GM12892 (cell line): ENCODE measurements around the gene LPCAT4. TPM values are rescaled to one million over a fixed set of nuclear protein-coding genes. Genes with fewer than 3 reads are reported as not detected.
"Not testable (repeated sequence)": the region's sequence is repeated elsewhere in the genome, so short reads cannot be mapped to it uniquely, and the experiment has no call there.

ENCODE experiments used
- DNase-seq: peaks from one replicate; pipeline ENCODE4 v3.0.0; 2011; ENCODE audit not compliant: insufficient read length
- FAIRE-seq: peaks from 2 replicates; lab custom pipeline; 2011; peaks lifted over from hg19 to GRCh38; lab: Jason Lieb, UNC
- POLR2A ChIP-seq: IDR thresholded peaks from 2 replicates; pipeline ENCODE4 v1.6.1; 2011; ENCODE audit warnings: low read depth, low read length, control low read depth
- POLR2AphosphoS5 ChIP-seq: IDR thresholded peaks from 2 replicates; pipeline ENCODE4 v1.6.1; 2011; ENCODE audit warnings: low read depth, low read length, control low read depth
- TAF1 ChIP-seq: IDR thresholded peaks from 2 replicates; pipeline ENCODE4 v1.6.1; 2011; ENCODE audit warnings: low read depth, mild to moderate bottlenecking, control low read depth, low read length, borderline replicate concordance
- polyA plus RNA-seq: library from polyadenylated mRNA; unstranded; fragments of >200 nt; gene quantifications from one replicate; pipeline ENCODE4 v1.2.1, GENCODE V29; 2012; ENCODE audit warnings: missing spikeins, inconsistent platforms; ENCODE audit not compliant: missing spikeins

The LPCAT4 gene, protein sequence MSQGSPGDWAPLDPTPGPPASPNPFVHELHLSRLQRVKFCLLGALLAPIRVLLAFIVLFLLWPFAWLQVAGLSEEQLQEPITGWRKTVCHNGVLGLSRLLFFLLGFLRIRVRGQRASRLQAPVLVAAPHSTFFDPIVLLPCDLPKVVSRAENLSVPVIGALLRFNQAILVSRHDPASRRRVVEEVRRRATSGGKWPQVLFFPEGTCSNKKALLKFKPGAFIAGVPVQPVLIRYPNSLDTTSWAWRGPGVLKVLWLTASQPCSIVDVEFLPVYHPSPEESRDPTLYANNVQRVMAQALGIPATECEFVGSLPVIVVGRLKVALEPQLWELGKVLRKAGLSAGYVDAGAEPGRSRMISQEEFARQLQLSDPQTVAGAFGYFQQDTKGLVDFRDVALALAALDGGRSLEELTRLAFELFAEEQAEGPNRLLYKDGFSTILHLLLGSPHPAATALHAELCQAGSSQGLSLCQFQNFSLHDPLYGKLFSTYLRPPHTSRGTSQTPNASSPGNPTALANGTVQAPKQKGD
- 33.3 TPM for polyA plus RNA-seq

DNA sequence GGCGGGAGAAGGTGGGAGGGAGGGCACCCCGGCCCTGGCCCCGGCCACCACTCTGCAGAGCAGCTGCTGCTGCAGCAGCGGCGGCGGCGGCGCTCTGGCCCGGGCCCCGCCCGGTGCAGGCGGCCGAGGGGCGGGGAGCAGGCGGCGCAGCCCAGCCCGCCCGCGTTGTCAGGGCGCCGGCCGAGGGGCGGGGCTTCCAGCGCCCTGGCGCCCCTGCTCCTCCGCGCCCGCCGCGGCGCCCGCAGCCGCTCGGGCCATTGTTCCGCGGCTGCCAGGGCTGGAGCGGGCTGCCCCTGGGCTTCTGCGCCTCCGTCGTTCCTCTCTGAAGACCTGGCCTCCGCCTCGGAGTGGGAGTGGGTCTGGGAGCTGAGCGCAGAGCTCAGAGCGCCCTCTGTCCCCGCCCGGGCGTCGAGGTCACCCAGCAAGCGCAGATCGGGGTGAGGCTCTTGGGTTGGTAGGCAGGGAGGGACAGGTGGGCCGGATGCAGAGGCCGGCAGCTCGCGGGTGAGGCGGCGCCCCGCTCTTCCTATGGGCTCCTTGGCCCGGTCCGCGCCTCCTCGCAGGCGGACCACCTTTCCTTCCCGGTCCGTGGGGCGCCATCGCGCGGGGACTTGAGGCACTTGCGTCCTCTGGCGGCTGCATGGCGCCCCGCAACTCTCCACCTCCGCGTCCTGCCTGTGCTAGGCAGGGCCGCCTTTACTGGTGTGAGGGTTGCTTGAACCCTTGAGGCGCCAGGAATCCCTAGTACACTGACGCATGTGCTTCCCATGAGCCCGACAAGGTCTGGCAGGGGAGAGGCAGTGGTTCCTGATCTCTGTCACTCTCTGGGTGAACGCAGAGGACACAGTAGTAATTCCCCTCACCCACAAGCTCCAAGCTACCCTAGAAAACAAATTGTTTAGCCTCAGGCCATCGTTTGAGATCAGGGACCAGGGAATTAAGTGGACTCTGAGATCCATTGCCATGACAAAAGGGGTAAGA is at the start of gene LPCAT4:
Gene LPCAT4 (minus strand): TSS at position 96 of the 981 bp plus-strand sequence. CDS start 96 bp downstream, outside the sequence.
- peak; percentile 85 for DNase-seq
- peak; percentile 96 for FAIRE-seq
- TF ChIP-seq POLR2A = peak; percentile 87; the same call in 1 of the 2 replicates
- peak; percentile 60; the same call in 1 of the 2 replicates for TF ChIP-seq TAF1
- peak; percentile 70; the same call in 1 of the 2 replicates for TF ChIP-seq POLR2AphosphoS5

GRCh38 chr15:34409511-34409910 is 42.5 kb upstream of the LPCAT4 start:
- DNase-seq, FAIRE-seq: not testable (repeated sequence)

DNA sequence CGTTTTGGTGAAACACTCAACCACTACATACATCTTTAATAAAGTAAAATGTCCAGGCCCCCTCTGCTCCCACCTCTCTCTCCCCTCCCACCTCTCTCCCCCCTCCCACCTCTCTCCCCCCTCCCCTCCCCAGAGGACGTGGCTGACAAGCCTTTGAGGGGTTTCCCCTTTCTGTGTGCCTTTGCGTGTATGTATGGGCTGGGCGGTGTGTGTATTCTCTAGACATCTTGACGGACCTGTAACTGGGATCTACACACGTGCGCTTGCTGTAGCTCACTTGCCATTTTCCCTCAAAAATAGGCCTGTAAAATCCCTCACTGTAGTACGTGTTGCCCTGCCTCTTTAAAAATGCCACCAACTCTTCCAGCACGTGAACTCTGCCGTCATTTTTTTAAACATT is 42.0 kb upstream of the LPCAT4 start:
- not testable (repeated sequence) for DNase-seq, FAIRE-seq

DNA sequence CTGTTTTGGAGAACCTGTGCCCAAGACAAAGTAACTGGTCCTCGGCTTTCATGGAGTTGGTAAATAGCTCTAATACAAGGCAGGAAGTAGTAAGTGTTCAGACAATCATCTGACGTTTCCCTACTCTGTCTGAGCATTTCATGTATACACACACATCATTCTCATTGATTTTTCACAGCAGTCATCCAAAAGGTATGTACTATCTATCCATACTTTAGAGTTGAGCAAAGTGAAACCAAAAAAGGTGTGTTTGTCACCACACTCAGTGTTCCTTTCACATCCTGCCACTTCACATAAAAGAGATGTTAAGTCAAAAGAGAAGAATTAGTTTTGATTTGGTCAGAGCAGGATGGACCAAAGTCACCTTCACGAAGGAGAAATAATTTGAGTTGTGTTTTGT is 36.9 kb upstream of the LPCAT4 start:
- peak; percentile 61 for FAIRE-seq

GRCh38 chr15:34403160-34403598 is 36.2 kb upstream of the LPCAT4 start:
- not testable (repeated sequence) for DNase-seq, FAIRE-seq

More for the DNA sequence above, 36.9 kb upstream of the LPCAT4 start:
- not testable (repeated sequence) for DNase-seq

- FAIRE-seq, DNase-seq: not testable (repeated sequence)
Measured at GRCh38 chr15:34397637-34398259, 30.8 kb upstream of the LPCAT4 start.

DNA sequence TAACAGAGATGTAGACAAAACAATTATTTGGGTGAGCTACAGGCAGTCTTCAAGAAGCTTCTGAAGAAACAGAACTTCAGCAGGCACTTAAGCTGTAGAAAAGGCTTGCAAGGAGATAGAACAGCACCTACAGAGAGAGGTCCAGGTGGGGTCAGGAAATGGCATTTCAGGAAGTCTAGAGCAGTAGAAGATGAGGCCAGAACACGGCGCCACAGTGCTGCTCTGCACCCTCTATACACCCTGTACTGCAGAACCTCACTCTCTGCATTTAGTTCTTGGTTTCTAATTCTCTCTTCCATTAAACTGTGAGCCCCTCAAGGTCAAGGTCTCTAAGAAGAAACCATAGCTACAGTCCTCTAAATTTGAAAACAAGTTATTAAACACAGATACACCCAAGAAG is 26.0 kb upstream of the LPCAT4 start:
- FAIRE-seq, DNase-seq: not testable (repeated sequence)

- FAIRE-seq, DNase-seq: not testable (repeated sequence)
Measured at GRCh38 chr15:34389594-34390086, 22.6 kb upstream of the LPCAT4 start.

GRCh38 chr15:34381829-34382521 is 15.0 kb upstream of the LPCAT4 start:
- DNase-seq, FAIRE-seq: not testable (repeated sequence)

DNA sequence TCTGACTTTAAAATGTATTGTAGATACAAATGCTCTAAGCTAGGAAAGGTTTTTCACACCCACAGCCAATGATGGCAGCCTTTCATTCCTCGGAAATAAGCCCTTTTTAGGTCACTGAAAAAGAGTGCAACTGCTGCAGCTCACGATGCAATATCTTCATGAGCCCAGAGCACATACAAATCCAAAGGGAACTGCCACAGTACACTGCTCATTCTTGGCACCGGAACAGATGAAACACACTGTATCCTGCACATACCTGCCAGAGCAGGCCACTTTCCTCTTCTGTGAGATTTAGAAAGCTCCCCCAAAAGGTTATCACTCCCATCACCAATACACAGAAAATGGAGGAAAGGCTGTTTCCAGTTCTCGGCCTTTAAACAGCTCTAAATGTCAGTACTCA is 13.5 kb upstream of the LPCAT4 start:
- not testable (repeated sequence) for FAIRE-seq, DNase-seq

DNA sequence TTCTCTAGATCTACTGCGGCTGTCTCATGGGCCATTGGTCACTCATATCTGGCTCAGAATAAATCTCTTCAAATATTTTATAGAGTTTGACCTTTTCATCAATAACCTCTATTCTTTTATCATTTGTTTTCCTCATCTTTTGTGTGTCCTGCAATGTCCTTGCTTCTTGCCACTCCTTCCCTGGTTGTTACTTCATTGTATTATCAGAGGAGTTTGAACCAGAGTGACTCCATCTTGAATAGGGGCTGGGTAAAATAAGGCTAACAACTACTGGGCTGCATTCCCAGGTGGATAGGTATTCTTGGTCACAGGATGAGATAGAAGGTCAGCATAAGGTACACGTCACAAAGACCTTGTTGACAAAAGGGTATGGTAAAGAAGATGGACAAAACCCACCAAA is 9.9 kb upstream of the LPCAT4 start:
- no peak for FAIRE-seq
- DNase-seq = no peak
- TF ChIP-seq TAF1 (no peak), POLR2AphosphoS5 (no peak), POLR2A (no peak)

GRCh38 chr15:34375541-34375940 is 8.5 kb upstream of the LPCAT4 start:
- DNase-seq, FAIRE-seq: not testable (repeated sequence)
